Skeletal muscle satellite cell (primary cell): ENCODE data around the gene F3.

Experiments
- H3K27me3 ChIP-seq: 2 replicates; pipeline ENCODE4 v1.7.0; 2013; ENCODE audit warnings: low read length; ENCODE audit not compliant: control insufficient read depth, insufficient read depth
- H3K36me3 ChIP-seq: 2 replicates; pipeline ENCODE4 v1.7.0; 2013; ENCODE audit warnings: mild to moderate bottlenecking, control low read depth, low read length; ENCODE audit not compliant: insufficient read depth
- H3K4me1 ChIP-seq: 2 replicates; pipeline ENCODE4 v1.7.0; 2013; ENCODE audit warnings: low read length; ENCODE audit not compliant: control insufficient read depth, insufficient read depth
- H3K4me2 ChIP-seq: 2 replicates; pipeline ENCODE4 v1.7.0; 2013; ENCODE audit warnings: mild to moderate bottlenecking, low read length
- H3K4me3 ChIP-seq: 2 replicates; pipeline ENCODE4 v1.7.0; 2013; ENCODE audit warnings: low read length
- H3K9ac ChIP-seq: 2 replicates; pipeline ENCODE4 v1.7.0; 2013; ENCODE audit warnings: mild to moderate bottlenecking, low read depth, low read length, moderate library complexity
- H3K9me3 ChIP-seq: replicated peaks from 2 replicates; pipeline ENCODE4 v1.7.0; 2013; ENCODE audit warnings: mild to moderate bottlenecking, control low read depth, low read length

Gene F3

DNA sequence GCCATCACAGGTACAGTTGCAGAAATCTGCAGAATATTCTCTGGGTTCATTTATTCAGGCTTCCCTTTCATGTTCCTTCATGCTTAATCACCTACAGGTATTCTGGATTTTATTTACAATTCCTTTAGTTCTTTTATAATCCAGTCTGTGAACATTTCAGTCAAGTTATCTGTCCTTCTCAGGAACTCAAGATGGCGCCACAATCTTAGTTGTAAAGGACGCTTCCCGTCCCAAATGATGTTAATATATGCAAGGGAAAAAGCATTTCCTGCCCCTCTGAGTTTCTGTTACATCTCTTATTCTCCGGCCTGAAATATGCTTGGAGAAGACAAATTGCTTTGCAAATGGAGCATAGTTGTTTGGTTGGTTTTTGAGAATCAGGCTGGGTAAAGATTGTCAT lies 19.3 kb downstream of the F3 start:
- no peak overlapping the region for H3K4me3 ChIP-seq
- no peaks in the 10 kb centered on the region for H3K9me3 ChIP-seq
- no peaks in the 10 kb centered on the region for H3K27me3 ChIP-seq
- H3K36me3 ChIP-seq: no peaks in the 10 kb centered on the region
- H3K4me2 ChIP-seq: no peak overlapping the region
- no peaks in the 10 kb centered on the region for H3K4me1 ChIP-seq
- no peak overlapping the region for H3K9ac ChIP-seq

DNA sequence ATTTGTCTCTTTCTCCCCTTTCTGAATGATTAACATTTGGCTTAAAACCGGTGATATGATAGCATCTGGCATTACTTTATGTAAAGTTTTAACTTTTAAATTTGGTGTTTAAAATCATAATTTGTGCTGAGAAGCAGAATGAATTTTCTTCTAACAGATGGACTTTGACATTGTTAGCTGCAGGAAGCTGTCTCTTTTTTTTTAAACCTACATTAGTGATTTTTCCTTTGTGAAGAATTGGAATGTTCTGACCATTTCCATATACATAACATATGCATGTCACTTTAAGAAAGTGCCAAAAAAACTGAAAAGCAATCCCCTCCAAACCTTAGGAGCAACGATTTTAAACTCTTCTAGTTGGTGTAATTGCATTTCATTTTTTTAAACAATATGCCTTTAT lies 22.2 kb downstream of the F3 start:
- Histone ChIP-seq H3K4me2 (no peak overlapping the region), H3K9ac (no peak overlapping the region), H3K4me3 (no peak overlapping the region), H3K4me1 (no peaks in the 10 kb centered on the region), H3K36me3 (no peaks in the 10 kb centered on the region), H3K27me3 (no peaks in the 10 kb centered on the region), H3K9me3 (no peaks in the 10 kb centered on the region)

DNA sequence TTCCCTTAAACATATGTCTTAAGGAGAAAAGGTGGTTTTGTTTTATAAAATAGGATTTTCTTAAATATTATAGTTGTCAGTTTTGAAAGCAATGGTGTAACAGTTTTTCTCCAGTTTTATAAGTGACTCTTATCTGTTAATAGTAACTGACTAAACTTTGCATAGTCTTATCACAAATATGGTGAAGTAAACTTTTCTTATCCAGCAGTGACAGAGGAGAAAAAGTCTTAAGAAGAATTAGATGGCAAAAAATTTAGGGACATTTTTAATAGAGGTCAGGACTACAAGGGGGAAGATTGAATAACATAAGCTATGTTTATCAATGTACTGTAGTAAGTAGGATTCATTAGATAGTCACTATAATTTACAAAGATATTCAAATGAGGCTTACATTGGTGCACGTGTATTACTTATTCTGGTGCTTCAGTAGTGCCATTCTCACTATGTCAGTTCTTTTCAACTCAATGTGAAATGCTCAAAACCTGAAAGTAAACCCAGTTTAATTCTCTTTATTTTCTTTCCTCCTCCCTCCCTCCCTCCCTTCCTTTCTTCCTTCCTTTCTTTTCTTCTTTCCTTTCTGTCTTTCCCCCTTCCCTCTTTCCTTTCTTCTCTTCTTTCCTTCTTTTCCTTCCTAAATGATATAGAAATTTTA lies 26.1 kb downstream of the F3 start:
- no peaks in the 10 kb centered on the region for H3K4me1 ChIP-seq
- no peaks in the 10 kb centered on the region for H3K27me3 ChIP-seq
- no peaks in the 10 kb centered on the region for H3K9me3 ChIP-seq
- H3K36me3 ChIP-seq: no peaks in the 10 kb centered on the region
- H3K4me2 ChIP-seq: no peak overlapping the region
- no peak overlapping the region for H3K4me3 ChIP-seq
- H3K9ac ChIP-seq: no peak overlapping the region

DNA sequence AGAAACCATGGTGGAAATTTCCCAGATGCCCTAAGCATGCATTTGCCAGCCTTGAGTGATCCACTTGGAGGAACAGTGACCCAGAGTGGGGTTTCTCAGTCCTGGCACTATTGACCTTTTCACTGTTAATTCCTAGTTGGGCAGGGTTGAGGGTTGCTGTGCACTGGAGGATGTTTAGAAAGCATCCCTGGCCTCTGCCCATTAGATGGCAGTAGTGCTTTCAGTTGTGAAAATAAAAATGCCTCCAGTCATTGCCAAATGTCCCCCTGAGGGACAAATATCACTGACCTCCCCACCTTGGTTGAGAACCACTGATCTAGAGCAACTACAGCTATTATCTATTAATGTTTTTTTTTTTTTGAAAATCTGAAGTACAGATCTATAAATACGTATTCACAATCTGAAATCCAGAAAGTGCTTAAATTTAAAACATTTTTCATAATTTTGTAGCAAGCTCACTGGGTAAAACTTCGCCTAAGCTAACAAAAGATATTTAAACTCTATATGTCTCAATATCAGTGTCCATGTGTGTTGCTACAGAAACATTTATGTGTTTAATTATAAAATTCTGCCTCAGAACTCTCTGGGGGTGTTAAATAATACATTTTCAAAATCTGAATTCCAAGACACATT lies 27.3 kb downstream of the F3 start:
- Histone ChIP-seq H3K4me3 (no peak overlapping the region), H3K27me3 (no peaks in the 10 kb centered on the region), H3K36me3 (no peaks in the 10 kb centered on the region), H3K4me1 (no peaks in the 10 kb centered on the region), H3K9ac (no peak overlapping the region), H3K9me3 (no peaks in the 10 kb centered on the region), H3K4me2 (no peak overlapping the region)

DNA sequence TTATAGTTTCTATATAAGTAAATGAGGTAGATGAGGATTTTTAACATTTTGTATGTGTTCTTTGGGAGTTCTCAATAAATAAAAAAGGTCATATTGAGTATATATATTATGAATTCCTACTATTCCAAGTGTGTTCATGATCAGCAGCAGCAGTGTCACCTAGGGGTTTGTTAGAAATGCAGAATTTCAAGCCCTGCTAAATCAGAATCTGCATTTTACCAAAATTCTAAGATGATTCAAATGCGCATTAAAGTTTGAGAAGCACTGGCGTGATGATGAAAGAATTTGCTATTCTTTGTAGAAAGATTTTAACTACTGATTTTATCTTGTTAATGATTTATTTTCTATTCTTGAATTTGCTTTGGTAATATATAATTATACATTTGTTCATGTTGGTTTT lies 28.7 kb downstream of the F3 start:
- Histone ChIP-seq H3K27me3 (no peaks in the 10 kb centered on the region), H3K9me3 (no peaks in the 10 kb centered on the region), H3K9ac (no peak overlapping the region)

DNA sequence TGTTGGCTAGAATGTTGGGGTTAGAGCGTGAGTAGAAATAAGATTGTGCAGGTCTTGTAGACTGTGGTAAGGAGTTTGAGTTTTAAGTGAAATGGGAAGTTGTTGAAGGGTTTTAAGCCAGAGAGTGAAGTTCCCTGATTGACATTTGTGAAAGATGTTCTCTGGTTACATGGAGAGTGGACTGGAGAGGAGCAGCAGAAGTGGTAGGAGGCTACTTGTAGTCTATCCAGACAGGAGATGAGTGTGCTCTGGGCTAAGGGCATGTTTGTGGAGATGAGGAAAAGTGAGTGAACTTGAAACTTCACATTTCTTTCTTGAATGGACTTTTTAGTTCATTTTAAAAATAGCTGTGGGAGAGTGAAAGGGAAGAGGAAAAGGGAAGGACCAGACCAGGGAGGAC lies 37.0 kb downstream of the F3 start:
- Histone ChIP-seq H3K27me3 (no peaks in the 10 kb centered on the region), H3K9me3 (no peaks in the 10 kb centered on the region), H3K4me3 (no peak overlapping the region), H3K36me3 (peaks cover 13% of the 10 kb centered on the region), H3K4me2 (no peak overlapping the region), H3K4me1 (no peaks in the 10 kb centered on the region), H3K9ac (no peak overlapping the region)

More for the DNA sequence above, 28.7 kb downstream of the F3 start:
- Histone ChIP-seq H3K4me2 (no peak overlapping the region), H3K4me3 (no peak overlapping the region), H3K4me1 (no peaks in the 10 kb centered on the region), H3K36me3 (no peaks in the 10 kb centered on the region)

DNA sequence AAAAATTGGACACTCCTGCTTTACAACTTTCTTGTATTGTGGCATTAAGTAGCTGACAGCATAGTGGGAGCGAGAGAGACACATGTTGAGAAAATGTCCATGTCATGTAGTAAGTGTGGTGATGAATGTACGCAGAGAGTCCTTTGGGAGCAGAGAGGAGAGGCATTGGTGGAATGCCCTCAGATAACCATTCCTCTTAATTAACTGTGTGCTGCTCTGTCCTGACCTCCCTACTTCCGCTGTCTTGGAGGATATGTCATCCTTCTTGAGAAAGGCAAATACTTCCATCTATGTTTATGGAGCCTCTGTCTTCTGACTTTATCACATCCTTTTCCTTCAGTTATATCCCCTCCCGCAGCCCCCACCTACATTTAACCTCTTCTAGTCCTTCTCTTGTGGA lies 38.4 kb downstream of the F3 start:
- Histone ChIP-seq H3K4me3 (no peak overlapping the region), H3K9me3 (no peaks in the 10 kb centered on the region), H3K36me3 (peaks cover 19% of the 10 kb centered on the region), H3K27me3 (no peaks in the 10 kb centered on the region), H3K9ac (no peak overlapping the region), H3K4me2 (no peak overlapping the region), H3K4me1 (no peaks in the 10 kb centered on the region)

DNA sequence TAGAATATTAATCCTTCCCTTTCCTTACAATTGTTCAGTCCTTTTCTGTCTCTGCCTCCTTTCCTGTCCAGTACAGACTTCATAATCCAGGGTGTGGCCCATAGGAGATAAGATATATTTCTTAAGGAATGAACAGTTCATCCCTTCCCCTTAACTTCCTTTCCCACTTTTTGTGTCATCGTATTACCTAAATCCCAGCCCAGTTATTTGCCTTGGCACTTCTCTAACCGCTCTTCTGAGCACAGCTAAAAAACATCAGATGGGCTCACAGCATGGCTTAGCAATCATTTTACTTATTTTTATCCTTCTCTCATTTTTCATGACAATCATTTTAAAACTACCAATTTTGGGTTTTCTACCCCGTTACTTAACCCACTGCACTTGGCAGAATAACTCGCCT lies 39.6 kb downstream of the F3 start:
- no peaks in the 10 kb centered on the region for H3K4me1 ChIP-seq
- no peaks in the 10 kb centered on the region for H3K27me3 ChIP-seq
- H3K9me3 ChIP-seq: no peaks in the 10 kb centered on the region
- no peak overlapping the region for H3K4me2 ChIP-seq
- no peak overlapping the region for H3K4me3 ChIP-seq
- no peak overlapping the region for H3K9ac ChIP-seq
- peaks cover 19% of the 10 kb centered on the region for H3K36me3 ChIP-seq

DNA sequence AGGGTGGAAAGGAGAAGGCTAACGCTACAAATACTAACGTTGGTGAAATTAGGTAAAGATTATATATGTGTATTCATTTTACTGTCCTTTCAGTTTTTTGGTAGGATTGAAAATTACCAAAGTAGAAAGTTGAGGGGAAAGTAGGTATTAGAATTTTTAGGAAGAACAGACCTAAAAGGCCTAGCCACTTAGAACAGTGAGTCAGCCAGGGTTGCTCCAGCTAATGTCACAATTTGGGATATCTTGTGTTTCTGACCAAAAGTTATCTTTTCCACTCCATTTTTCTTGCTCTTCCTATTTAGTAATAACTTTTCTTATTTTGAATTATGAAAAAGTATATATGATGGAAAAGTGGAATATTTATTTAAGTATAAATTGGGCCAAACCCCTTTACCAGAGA lies 40.1 kb downstream of the F3 start:
- Histone ChIP-seq H3K4me3 (no peak overlapping the region), H3K36me3 (peaks cover 18% of the 10 kb centered on the region), H3K9ac (no peak overlapping the region), H3K4me2 (no peak overlapping the region), H3K9me3 (no peaks in the 10 kb centered on the region), H3K27me3 (no peaks in the 10 kb centered on the region), H3K4me1 (no peaks in the 10 kb centered on the region)

DNA sequence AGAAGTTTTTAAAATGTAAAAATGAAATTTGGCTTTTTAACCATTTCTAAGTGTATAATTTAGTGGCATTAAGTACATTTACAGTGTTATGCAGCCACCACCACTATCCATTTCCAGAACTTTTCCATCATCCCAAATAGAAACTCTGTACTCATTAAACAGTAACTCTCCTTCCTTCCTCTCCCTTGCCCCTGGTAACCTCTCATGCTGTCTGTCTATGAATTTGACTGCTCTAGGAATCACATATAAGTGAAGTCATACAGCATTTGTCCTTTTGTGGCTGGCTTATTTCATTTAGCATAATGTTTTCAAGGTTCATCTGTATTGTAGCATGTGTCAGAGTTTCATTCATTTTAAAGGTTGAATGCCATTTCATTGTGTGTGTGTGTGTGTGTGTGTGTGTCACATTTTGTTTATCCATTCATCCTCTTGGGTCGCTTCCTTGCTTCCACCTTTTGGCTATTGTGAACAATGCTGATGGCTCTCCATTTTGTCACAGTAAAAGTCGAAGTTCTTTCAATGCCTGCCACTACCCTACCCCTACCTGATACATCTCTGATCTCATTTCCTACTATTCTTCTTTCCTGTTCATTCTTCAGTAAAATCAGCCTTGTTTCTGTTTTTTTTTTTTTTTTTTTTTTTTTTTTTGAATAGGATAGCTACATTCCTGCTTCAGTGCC lies 45.3 kb downstream of the F3 start:
- no peak overlapping the region for H3K4me2 ChIP-seq
- H3K9me3 ChIP-seq: no peaks in the 10 kb centered on the region
- H3K27me3 ChIP-seq: no peaks in the 10 kb centered on the region
- no peaks in the 10 kb centered on the region for H3K4me1 ChIP-seq
- peaks cover 14% of the 10 kb centered on the region for H3K36me3 ChIP-seq
- no peak overlapping the region for H3K4me3 ChIP-seq
- no peak overlapping the region for H3K9ac ChIP-seq

DNA sequence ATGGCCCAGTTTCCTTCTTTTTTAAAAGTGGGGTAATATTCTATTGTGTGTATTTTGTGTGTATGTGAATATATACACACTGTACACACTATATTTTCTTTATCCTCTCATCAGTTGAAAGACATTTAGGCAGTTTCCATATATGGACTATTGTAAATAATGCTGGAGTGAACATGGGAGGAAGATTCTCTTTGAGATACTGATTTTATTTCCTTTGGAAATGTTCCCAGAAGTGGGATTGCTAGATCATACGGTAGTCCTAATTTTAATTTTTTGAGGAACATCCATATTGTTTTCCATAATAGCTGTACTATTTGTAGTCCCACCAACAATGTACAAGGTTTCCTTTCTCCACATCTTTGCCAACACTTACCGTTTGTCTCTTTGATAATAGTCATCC lies 51.0 kb downstream of the F3 start:
- H3K9ac ChIP-seq: no peak overlapping the region
- H3K4me3 ChIP-seq: no peak overlapping the region
- H3K4me1 ChIP-seq: no peaks in the 10 kb centered on the region
- no peaks in the 10 kb centered on the region for H3K27me3 ChIP-seq
- no peaks in the 10 kb centered on the region for H3K9me3 ChIP-seq
- H3K4me2 ChIP-seq: no peak overlapping the region
- H3K36me3 ChIP-seq: peaks cover 4% of the 10 kb centered on the region

DNA sequence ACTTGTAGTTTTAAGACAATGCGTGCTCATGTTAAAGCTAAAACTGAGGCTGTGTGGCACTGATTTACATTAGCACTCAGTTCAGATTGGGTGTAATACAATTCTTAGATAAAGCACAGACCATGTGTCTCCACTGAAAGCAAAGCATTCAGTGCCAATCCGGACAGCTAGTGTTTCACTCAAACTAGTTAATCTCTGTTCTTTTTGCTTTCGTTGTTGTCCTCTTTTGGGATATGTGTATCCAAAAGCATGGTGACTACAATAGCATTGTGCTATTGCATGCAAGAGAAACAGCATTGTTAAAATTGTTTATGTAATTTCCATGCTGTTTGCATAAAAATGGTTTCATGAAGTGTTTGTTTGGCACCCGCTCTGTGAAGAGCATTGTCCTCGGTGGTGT lies 54.6 kb downstream of the F3 start:
- Histone ChIP-seq H3K27me3 (no peaks in the 10 kb centered on the region), H3K36me3 (peaks cover 9% of the 10 kb centered on the region), H3K9me3 (no peaks in the 10 kb centered on the region), H3K4me2 (no peak overlapping the region), H3K4me1 (no peaks in the 10 kb centered on the region), H3K4me3 (no peak overlapping the region), H3K9ac (no peak overlapping the region)
